ENCODE measurements around the gene SLC4A1.

DNA sequence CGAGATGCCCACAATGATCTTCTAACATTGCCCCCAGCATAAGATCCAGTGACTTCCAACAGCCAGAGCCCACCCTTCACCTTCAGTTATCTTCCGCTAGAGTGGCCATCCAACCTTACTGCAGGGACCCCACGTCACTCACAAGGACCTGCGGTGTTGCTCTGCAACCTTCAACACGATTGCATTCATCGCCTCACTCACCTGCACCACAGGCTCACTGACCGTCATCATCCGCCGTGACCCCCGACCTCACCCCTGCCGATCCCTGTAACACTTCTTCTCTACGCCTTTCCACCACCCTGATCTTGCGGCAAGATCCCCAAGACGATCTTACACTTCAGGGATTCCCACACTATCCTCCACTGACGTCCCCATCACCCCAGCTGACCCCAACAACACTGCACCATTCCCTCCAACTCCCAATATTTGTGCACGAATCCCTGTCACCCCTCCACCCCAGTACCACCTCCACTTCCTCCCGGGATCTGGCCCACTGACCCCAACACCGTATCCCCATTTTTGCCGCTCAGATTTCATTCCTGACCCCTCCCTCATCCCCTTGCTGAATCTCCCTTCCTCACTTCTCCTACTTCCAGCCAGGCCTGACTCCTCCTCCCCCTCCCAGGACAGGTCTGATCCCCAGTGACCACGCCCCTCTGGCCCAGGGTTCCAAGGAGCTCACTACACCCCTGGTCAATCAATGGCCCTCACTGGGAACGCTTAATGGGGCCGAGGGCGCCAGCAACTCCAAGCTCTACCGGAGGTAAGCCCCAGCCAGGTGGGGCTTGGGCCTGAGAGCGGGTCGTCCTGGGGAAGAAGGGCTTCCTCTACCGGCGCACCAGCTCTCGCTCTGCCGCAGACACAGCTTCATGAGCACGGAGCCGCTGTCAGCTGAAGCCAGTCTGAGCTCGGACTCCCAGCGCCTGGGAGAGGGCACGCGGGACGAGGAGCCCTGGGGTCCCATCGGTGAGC is 48.1 kb upstream of the SLC4A1 start:
- TF ChIP-seq, protein P1, sequence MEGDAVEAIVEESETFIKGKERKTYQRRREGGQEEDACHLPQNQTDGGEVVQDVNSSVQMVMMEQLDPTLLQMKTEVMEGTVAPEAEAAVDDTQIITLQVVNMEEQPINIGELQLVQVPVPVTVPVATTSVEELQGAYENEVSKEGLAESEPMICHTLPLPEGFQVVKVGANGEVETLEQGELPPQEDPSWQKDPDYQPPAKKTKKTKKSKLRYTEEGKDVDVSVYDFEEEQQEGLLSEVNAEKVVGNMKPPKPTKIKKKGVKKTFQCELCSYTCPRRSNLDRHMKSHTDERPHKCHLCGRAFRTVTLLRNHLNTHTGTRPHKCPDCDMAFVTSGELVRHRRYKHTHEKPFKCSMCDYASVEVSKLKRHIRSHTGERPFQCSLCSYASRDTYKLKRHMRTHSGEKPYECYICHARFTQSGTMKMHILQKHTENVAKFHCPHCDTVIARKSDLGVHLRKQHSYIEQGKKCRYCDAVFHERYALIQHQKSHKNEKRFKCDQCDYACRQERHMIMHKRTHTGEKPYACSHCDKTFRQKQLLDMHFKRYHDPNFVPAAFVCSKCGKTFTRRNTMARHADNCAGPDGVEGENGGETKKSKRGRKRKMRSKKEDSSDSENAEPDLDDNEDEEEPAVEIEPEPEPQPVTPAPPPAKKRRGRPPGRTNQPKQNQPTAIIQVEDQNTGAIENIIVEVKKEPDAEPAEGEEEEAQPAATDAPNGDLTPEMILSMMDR (IDR thresholded peaks at IDR 0.05), result no peak
- no peak for TF ChIP-seq POLR2A (IDR thresholded peaks at IDR 0.05)

Data from heart left ventricle (tissue), 13 donors.